T-helper 1 cell treated with Interleukin-12 subunit alpha and Interleukin-12 subunit beta and Interleukin-4 antibody, amounts not matched to agents 30 μg/mL and 1 μg/mL, for 36 hours (primary cell): ENCODE results near the gene SHC3.

Source experiments
- H3K27ac Mint-ChIP-seq: one replicate; pipeline ENCODE4 v1.8.0; 2021; ENCODE audit warnings: mild to moderate bottlenecking, mixed read lengths
- H3K27me3 Mint-ChIP-seq: one replicate; pipeline ENCODE4 v1.8.0; 2021; ENCODE audit warnings: low read depth, mixed read lengths
- H3K36me3 Mint-ChIP-seq: one replicate; pipeline ENCODE4 v1.8.0; 2021; ENCODE audit warnings: low read depth, mixed read lengths
- H3K4me1 Mint-ChIP-seq: one replicate; pipeline ENCODE4 v1.8.0; 2021; ENCODE audit warnings: low read depth, mixed read lengths
- H3K4me3 Mint-ChIP-seq: one replicate; pipeline ENCODE4 v1.8.0; 2021; ENCODE audit warnings: mild to moderate bottlenecking, moderate library complexity, mixed read lengths
- H3K9me3 Mint-ChIP-seq: one replicate; pipeline ENCODE4 v1.8.0; 2021; ENCODE audit warnings: mixed read lengths

SHC3 gene

DNA sequence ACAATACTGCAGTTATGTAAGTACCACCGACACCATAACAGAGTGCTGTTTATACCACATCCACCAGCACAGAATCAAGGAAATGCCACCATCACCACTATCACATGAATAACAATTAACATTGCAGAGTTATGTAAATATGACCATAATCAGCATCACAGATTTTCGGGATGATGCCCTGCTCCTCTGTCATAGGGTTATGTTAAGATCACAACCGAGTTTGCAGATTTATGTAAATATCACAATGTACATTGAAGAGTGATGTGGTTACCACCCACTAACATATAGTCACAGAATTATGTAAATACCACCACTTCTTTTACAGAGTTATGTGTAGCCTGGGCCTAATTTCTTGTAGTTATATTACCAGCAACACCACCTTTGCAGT is 61.8 kb downstream of the SHC3 start:
- Mint-ChIP-seq H3K27me3 (peaks cover 16% of the 10 kb centered on the region), H3K4me1 (no peaks in the 10 kb centered on the region), H3K9me3 (no peaks in the 10 kb centered on the region), H3K27ac (no peak overlapping the region), H3K4me3 (no peak overlapping the region), H3K36me3 (peaks cover 1% of the 10 kb centered on the region)

DNA sequence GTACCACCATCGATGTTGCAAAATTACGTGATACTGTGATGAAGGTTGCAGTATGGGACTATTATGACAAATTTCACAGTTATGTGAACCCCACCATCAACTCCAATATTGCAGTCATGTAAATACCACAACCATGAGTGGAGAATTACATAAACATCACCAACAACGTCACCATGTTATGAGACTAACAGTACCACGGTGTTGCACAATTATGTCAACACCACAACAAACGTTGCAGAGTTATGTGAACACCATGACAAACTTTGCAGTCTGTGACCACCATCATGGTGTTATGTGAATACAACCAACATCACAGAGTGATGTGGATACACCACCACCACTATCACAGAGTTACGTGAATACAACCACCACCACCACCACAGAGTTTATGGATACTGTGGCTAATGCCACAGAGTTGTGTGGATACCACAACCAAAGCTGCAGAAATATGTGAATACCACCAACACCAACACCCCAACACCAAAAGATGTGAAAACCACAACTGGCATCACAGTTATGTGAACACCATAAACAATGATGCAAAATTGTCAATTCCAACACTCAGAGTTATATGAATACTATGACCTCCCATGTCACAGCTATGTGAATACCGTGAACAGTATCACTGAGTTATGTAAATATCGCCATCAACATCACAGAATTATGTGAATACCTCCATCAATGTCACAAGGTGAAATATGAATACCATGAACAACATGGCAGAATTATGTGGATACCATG is 62.4 kb downstream of the SHC3 start:
- Mint-ChIP-seq H3K9me3 (no peaks in the 10 kb centered on the region), H3K4me3 (no peak overlapping the region), H3K36me3 (peaks cover 1% of the 10 kb centered on the region), H3K27me3 (peaks cover 17% of the 10 kb centered on the region), H3K4me1 (no peaks in the 10 kb centered on the region), H3K27ac (no peak overlapping the region)

GRCh38 chr9:89115426-89115825 is 63.2 kb downstream of the SHC3 start:
- Mint-ChIP-seq H3K4me1 (no peaks in the 10 kb centered on the region), H3K36me3 (peaks cover 1% of the 10 kb centered on the region), H3K9me3 (no peaks in the 10 kb centered on the region), H3K27ac (no peak overlapping the region), H3K27me3 (peaks cover 17% of the 10 kb centered on the region), H3K4me3 (no peak overlapping the region)

DNA sequence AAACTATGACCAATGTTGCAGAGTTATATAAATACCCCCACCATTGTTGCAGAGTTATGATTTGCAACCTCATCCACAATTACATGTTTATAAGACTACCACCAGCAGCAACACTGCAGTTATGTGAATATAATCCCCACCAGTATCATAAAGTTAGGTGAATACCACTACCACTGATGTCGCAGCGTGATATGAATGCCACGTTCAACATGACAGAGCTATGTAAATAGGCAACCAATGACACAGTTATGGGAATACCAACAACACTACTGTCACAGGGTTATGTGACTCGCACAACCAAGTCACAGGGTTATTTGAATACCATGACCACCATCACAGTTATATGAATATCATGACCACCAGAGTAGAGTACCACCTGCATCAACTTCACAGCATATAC is 63.9 kb downstream of the SHC3 start:
- Mint-ChIP-seq H3K9me3 (no peaks in the 10 kb centered on the region), H3K27ac (no peak overlapping the region), H3K36me3 (peaks cover 1% of the 10 kb centered on the region), H3K4me3 (no peak overlapping the region), H3K27me3 (peaks cover 16% of the 10 kb centered on the region), H3K4me1 (no peaks in the 10 kb centered on the region)

GRCh38 chr9:89113851-89114250 is 64.8 kb downstream of the SHC3 start:
- Mint-ChIP-seq H3K27me3 (peaks cover 13% of the 10 kb centered on the region), H3K27ac (no peak overlapping the region), H3K4me3 (no peak overlapping the region), H3K4me1 (no peaks in the 10 kb centered on the region), H3K9me3 (no peaks in the 10 kb centered on the region), H3K36me3 (peaks cover 1% of the 10 kb centered on the region)

DNA sequence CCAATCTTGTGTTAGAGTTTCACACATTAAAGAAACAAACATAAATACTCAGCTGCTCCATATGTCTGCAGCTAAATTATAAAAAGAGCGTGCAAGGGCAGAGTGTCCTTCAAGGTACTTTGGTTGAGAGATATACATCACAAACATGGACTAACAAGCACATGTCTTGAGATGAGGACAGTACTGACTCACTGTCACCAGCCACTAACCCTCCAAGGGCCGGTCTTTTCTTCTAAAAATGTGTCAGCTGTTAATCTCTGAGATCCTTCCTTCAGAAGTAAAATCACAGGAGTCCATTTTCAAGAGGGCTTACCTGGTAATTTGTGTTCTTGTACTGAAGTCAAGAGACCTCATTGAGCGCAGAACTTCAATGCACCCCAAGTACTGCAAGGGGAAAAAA is 66.4 kb downstream of the SHC3 start:
- Mint-ChIP-seq H3K4me3 (no peak overlapping the region), H3K4me1 (no peaks in the 10 kb centered on the region), H3K27me3 (peaks cover 13% of the 10 kb centered on the region), H3K36me3 (peaks cover 1% of the 10 kb centered on the region), H3K27ac (no peak overlapping the region), H3K9me3 (no peaks in the 10 kb centered on the region)

GRCh38 chr9:89109666-89110065 is 69.0 kb downstream of the SHC3 start:
- peaks cover 19% of the 10 kb centered on the region for H3K27me3 Mint-ChIP-seq
- H3K9me3 Mint-ChIP-seq: no peaks in the 10 kb centered on the region
- H3K36me3 Mint-ChIP-seq: no peaks in the 10 kb centered on the region
- H3K4me3 Mint-ChIP-seq: no peak overlapping the region
- no peaks in the 10 kb centered on the region for H3K4me1 Mint-ChIP-seq
- H3K27ac Mint-ChIP-seq: no peak overlapping the region

- no peak overlapping the region for H3K27ac Mint-ChIP-seq
- no peaks in the 10 kb centered on the region for H3K4me1 Mint-ChIP-seq
- H3K9me3 Mint-ChIP-seq: no peaks in the 10 kb centered on the region
- H3K27me3 Mint-ChIP-seq: peaks cover 15% of the 10 kb centered on the region
- H3K36me3 Mint-ChIP-seq: no peaks in the 10 kb centered on the region
- H3K4me3 Mint-ChIP-seq: no peak overlapping the region
Measured at GRCh38 chr9:89107406-89107805, 71.2 kb downstream of the SHC3 start.

GRCh38 chr9:89106224-89106851 is 72.3 kb downstream of the SHC3 start:
- Mint-ChIP-seq H3K36me3 (no peaks in the 10 kb centered on the region), H3K4me1 (no peaks in the 10 kb centered on the region), H3K27ac (no peak overlapping the region), H3K4me3 (no peak overlapping the region), H3K27me3 (peaks cover 10% of the 10 kb centered on the region), H3K9me3 (no peaks in the 10 kb centered on the region)

GRCh38 chr9:89104821-89105220 is 73.8 kb downstream of the SHC3 start:
- no peaks in the 10 kb centered on the region for H3K4me1 Mint-ChIP-seq
- H3K9me3 Mint-ChIP-seq: no peaks in the 10 kb centered on the region
- H3K27me3 Mint-ChIP-seq: peaks cover 13% of the 10 kb centered on the region
- H3K36me3 Mint-ChIP-seq: no peaks in the 10 kb centered on the region
- H3K4me3 Mint-ChIP-seq: no peak overlapping the region
- H3K27ac Mint-ChIP-seq: no peak overlapping the region

- Mint-ChIP-seq H3K4me1 (no peaks in the 10 kb centered on the region), H3K27me3 (peaks cover 7% of the 10 kb centered on the region), H3K4me3 (no peak overlapping the region), H3K27ac (no peak overlapping the region), H3K9me3 (no peaks in the 10 kb centered on the region), H3K36me3 (no peaks in the 10 kb centered on the region)
Measured at GRCh38 chr9:89097219-89097618, 81.4 kb downstream of the SHC3 start.

GRCh38 chr9:89096807-89097206 is 81.8 kb downstream of the SHC3 start:
- Mint-ChIP-seq H3K27ac (no peak overlapping the region), H3K4me1 (no peaks in the 10 kb centered on the region), H3K4me3 (no peak overlapping the region), H3K9me3 (no peaks in the 10 kb centered on the region), H3K36me3 (no peaks in the 10 kb centered on the region), H3K27me3 (peaks cover 7% of the 10 kb centered on the region)

GRCh38 chr9:89095761-89096528 is 82.7 kb downstream of the SHC3 start:
- H3K9me3 Mint-ChIP-seq: no peaks in the 10 kb centered on the region
- no peaks in the 10 kb centered on the region for H3K4me1 Mint-ChIP-seq
- H3K27me3 Mint-ChIP-seq: peaks cover 7% of the 10 kb centered on the region
- H3K4me3 Mint-ChIP-seq: no peak overlapping the region
- no peaks in the 10 kb centered on the region for H3K36me3 Mint-ChIP-seq
- H3K27ac Mint-ChIP-seq: no peak overlapping the region

DNA sequence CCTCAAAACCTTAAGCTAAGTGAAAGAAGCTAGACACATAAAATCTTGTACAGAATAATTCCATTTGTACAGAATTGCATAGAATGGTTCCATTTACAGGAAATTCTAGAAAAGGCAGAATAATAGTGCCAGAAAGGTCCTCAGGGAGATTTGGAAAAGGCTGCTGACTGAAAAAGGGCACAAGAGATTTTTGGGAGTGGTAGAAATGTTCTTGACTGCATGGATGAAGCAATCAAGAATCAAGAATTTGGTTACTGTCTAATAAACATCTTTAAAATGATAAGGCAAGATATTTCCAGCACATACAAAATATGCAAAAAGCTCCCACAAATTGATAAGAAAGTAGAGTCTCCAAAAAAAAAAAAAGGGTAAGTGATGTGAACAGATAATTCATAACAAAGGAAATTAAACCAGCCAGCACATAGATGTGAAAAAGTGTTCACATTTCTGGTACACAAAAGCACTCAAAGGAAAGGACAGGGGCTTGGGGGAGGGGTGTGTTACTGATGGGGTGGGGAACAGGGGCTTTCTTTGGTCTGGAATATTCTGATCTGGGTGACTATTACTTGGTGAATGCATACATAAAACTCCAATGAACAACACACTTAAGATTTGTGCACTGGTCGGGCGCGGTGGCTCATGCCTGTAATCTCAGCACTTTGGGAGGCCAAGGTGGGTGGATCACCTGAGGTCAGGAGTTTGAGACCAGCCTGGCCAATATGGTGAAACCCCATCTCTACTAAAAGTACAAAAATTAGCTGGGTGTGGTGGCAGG is 85.2 kb downstream of the SHC3 start:
- Mint-ChIP-seq H3K9me3 (no peaks in the 10 kb centered on the region), H3K4me3 (no peak overlapping the region), H3K36me3 (no peaks in the 10 kb centered on the region), H3K27ac (no peak overlapping the region), H3K4me1 (peaks cover under 1% of the 10 kb centered on the region), H3K27me3 (peaks cover 7% of the 10 kb centered on the region)
